NB4 (cell line): ENCODE results near the gene RRAD.
"Not testable (repeated sequence)": the region's sequence is repeated elsewhere in the genome, so short reads cannot be mapped to it uniquely, and the experiment has no call there.

Experiments used
- DNase-seq: peaks from one replicate; pipeline ENCODE4 v3.0.0; 2010; ENCODE audit warnings: low read depth
- H3K4me3 ChIP-seq: one replicate; pipeline ENCODE4 v1.5.1; 2011; ENCODE audit warnings: mild to moderate bottlenecking, low read depth, low read length, moderate library complexity
- MYC ChIP-seq: IDR thresholded peaks from 2 replicates; pipeline ENCODE4 v1.6.1; 2011; ENCODE audit warnings: low read depth, low read length
- POLR2A ChIP-seq: IDR thresholded peaks from 2 replicates; pipeline ENCODE4 v1.6.1; 2011; ENCODE audit warnings: mild to moderate bottlenecking; ENCODE audit not compliant: insufficient read length; ENCODE audit errors: extremely low read depth
- TF ChIP-seq, protein P1 (sequence below): IDR thresholded peaks from one replicate; pipeline ENCODE4 v1.5.1; 2012; ENCODE audit warnings: low read depth, low read length
- TF ChIP-seq, protein P2 (sequence below): IDR thresholded peaks from 2 replicates; pipeline ENCODE4 v1.6.1; 2011; ENCODE audit warnings: low read depth, low read length

RRAD gene

DNA sequence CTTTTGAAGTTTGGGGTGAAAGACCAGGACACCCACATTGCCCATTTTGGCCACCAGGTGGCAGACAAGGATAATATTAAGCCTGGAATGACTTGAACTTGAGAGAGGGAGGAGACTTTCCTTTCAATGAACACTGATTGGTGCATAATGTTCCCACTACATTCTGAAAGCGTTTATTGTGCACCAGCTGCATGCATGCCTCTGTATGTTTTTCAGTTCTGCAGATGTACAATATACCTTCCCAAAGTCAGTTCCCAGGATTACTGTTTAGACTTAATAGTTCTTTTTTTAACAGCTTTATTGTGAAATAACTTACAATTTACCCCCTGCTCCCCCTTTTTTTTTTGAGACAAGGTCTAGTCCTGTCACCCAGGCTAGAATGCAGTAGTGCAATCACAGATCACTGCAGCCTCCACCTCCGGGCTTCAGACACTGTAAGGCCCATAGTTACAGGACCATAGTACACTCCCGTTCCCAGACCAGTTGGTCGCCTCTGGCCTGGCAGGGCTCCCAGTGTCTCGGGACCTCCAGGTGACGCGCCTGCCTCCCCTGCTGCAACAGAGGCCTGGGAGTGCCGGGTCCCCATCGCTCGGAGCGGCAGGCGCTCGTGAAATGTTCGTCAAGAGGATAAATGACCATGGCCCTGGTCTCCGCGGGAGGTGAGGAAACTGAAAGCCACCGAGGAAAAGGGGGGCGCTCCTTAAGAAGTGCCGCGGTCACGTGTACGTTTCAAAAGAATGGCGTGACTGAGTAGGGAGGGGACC is 22.1 kb upstream of the RRAD start:
- peak; percentile 85 for DNase-seq
- peak overlapping the region; percentile 38 for H3K4me3 ChIP-seq
- TF ChIP-seq, protein P1, sequence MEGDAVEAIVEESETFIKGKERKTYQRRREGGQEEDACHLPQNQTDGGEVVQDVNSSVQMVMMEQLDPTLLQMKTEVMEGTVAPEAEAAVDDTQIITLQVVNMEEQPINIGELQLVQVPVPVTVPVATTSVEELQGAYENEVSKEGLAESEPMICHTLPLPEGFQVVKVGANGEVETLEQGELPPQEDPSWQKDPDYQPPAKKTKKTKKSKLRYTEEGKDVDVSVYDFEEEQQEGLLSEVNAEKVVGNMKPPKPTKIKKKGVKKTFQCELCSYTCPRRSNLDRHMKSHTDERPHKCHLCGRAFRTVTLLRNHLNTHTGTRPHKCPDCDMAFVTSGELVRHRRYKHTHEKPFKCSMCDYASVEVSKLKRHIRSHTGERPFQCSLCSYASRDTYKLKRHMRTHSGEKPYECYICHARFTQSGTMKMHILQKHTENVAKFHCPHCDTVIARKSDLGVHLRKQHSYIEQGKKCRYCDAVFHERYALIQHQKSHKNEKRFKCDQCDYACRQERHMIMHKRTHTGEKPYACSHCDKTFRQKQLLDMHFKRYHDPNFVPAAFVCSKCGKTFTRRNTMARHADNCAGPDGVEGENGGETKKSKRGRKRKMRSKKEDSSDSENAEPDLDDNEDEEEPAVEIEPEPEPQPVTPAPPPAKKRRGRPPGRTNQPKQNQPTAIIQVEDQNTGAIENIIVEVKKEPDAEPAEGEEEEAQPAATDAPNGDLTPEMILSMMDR = peak; percentile 91
- TF ChIP-seq POLR2A (no peak), MYC (no peak)
- TF ChIP-seq, protein P2, sequence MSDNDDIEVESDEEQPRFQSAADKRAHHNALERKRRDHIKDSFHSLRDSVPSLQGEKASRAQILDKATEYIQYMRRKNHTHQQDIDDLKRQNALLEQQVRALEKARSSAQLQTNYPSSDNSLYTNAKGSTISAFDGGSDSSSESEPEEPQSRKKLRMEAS = peak; percentile 36; the same call in 1 of the 2 replicates

DNA sequence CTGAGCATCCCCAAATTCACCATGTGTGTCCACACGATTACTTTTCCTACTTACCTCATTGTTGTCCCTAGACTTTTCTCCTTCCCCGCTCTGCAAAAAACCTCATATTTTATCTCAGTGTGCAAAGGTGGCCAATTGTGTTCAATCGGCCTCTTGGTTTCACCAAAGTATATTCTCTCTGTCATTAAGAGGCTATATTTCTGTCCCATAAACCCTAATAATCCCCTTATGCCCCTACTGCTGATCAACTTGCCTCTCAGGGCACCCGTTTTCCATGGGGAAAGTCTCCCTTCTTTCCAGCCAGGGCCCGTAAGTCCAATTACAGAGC is 21.6 kb upstream of the RRAD start:
- no peak overlapping the region for H3K4me3 ChIP-seq
- TF ChIP-seq, protein P1 = no peak
- TF ChIP-seq MYC (no peak), POLR2A (no peak)
- TF ChIP-seq, protein P2 = no peak
- no peak for DNase-seq

DNA sequence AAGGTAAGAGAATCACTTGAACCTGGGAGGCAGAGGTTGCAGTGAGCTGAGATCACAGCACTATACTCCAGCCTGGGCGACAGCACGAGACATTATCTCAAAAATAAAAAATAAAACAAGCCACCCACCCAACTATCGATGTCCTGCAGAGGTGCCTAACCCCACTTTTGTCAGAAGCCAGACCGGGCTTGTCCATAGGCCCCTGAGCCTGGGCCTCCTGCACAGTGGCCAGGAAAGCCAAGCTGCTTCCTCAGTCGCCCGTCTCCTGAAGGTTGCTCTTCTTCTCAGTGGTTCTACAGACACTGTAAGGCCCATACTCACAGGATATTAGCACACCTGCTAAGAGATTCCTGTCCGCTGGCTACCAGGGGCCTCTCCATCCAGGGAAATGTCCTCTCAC is 21.2 kb upstream of the RRAD start:
- DNase-seq = no peak
- TF ChIP-seq, protein P2 = no peak
- TF ChIP-seq MYC (no peak), POLR2A (no peak)
- TF ChIP-seq, protein P1 = no peak

DNA sequence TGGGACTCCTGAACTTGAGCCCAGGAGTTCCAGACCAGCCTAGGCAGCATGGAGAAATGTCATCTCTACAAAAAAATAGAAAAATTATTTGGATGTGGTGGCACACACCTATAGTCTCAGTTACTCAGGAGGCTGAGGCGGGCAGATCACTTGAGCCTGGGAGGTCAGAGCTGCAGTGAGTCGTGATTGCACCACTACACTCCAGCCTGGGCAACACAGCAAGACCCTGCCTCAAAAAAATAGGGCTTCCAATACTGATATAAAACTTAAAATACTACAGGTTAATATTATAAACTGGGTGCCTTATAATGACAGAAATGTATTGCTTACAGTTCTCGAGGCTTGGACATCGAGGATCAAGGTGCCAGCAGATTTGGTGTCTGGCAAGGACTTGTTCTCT is 20.6 kb upstream of the RRAD start:
- H3K4me3 ChIP-seq = no peak overlapping the region
- TF ChIP-seq POLR2A (no peak), MYC (no peak)
- TF ChIP-seq, protein P2 = no peak
- TF ChIP-seq, protein P1 = no peak
- no peak for DNase-seq

More for the DNA sequence above, 21.2 kb upstream of the RRAD start:
- no peak overlapping the region for H3K4me3 ChIP-seq

DNA sequence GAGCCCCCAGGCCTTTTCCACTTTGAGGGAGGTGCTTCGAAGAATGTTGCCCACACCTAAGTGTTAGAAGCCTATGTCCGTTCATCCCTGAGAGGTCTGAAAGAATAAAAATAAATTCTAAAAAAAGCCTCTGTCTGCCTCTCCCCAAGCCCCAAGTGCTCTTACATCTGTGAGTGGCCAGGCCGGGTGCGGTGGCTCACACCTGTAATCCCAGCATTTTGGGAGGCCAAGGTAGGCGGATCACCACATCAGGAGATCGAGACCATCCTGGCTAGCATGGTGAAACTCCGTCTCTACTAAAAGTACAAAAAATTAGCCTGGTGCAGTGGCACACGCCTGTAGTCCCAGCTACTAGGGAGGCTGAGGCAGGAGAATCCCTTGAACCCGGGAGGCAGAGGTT is 19.6 kb upstream of the RRAD start:
- H3K4me3 ChIP-seq, DNase-seq: not testable (repeated sequence)

DNA sequence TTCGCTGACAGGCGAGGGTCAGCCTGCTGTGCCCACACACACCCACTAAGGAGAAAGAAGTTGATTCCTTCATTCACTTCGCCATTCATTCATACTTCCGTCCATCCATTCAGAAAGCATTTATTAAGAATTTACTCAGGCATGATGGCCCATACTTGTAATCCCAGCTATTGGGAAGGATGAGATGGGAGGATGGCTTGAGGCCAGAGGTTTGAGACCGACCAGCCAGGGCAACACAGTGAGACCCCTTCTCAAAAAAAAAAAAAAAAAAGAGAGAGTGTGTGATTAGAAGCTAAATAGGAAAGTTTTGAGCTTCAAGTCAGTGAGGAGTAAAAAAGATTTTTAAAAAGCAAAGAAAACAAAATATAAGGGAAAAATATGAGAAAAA is 18.7 kb upstream of the RRAD start:
- DNase-seq = no peak
- no peak overlapping the region for H3K4me3 ChIP-seq
- TF ChIP-seq POLR2A = no peak
- TF ChIP-seq, protein P2 = no peak
- TF ChIP-seq, protein P1 = no peak
